GM19043 (cell line): Measurements from ENCODE around the gene LHX4.

Experiments
- ATAC-seq: cut with Tn5 transposase; IDR thresholded peaks from one replicate; pipeline ENCODE4 v1.9.1; 2021; ENCODE audit warnings: low read depth; ENCODE audit not compliant: unreplicated experiment

LHX4 gene

DNA sequence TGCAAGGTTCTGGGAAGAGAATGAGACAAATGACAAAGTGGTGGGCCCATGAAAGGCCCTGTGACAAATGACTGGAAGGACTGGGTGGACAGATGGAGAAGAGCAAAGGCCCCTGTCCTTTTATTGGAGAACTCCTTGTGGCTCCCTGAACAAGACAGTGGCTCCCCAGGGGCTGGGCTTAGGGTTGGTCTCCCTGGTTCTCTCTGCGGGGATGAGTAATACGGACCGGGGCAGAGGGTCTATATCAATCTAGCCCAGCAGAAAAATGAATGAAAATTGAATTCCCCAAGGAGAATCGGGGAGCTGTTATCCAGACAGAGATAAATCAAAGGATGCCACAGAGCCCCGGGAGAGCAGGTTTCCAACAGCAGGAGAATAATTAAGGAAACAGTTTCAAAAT lies 5.2 kb upstream of the LHX4 start:
- ATAC-seq, result no peak

DNA sequence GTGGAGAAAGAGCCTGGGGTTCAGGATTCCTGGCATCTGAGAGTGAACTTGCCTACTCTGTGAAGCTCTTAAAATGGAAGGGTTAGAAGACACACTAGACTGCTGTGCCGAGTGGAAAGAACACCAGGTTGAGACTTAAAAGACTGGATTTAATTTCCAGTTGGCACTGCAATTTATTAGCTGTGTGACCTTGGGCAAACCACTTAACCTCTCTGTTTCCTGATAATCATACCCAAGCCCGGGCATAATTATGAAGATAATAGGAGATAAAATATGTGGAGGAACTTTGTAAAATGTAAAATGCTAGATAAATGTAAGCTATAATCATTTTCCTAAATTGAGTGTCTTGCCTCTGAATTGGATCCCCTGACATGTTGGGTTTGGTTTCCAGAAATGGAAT lies 4.7 kb upstream of the LHX4 start:
- ATAC-seq, result no peak

GRCh38 chr1:180227861-180228647 lies 2.0 kb upstream of the LHX4 start:
- no peak for ATAC-seq

DNA sequence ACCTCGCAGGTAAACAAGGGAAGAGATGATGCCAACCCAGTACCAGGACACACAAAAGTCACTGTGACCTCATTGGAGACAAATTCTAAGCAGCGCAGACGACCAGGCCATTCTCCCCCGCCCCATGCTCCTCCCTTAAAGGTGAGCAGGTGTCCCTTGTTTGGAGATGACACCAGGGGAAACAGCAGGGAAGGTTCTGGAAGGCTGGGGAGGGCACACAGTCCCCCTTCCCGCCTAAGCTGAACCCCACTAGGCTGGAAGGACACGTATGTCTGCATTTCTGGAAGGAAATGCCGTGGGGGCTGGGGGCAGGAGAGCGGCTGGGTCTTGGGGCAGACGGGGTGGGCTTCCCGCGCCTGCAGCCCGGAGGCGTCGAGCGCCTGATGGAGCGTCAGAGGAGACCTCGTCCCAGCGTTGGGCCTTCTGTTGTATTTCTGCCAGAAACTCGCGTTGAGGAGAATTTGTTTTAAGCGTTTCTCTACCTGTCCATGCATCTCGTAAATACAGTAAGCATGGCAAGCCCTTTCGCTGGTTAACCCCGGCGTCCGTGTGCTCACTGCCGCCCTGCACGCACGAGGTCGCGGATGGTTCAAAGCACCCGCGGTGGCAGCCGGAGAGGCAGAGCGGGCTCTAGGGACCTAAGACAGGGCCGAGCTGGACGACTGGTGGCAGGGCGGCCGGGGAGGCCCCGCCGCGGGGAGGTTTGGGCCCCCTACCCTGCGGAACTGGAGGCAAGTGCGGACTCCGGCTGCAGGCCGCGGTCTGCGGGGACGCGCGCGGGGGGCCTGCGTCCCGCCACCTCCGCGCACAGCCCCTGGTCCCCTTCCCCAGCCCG lies 1.2 kb upstream of the LHX4 start:
- no peak for ATAC-seq

GRCh38 chr1:180230416-180230790 lies 339 bp downstream of the LHX4 start:
- no peak for ATAC-seq

DNA sequence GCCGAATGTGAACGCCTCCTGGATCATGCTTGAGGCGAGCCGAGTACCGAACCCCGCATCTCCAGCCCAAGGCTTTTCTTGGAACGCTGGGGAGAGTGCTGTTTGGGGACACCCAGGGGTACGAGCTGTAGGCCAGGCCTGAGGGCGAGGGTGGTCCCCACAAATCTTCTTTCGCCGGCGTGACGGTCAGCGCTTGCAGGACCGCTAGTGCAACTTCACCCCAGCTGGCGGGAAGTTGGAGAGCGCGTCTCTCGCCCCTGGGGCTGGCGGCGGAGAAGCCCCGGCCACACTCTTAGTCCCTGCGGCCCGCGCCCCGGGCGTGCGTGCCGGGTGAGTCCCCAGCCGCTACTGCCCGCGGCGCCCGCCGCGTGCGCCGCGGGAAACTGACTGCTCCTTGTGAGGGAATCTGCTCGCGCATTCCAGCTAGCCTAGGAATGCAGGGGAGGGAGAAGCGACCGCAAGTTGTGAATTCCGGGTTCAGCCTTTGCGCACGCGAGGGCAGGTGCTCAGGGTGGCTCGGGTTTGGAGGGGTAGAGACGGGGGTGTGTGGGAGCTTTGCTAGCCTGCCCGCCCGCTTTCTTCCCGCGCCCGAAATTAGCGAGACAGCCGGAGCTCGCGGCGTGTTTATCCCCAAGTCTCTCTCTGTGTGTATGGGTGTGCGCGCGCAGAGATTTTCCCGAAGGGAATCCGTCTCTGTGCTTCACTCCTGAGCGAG lies 884 bp downstream of the LHX4 start:
- no peak for ATAC-seq

DNA sequence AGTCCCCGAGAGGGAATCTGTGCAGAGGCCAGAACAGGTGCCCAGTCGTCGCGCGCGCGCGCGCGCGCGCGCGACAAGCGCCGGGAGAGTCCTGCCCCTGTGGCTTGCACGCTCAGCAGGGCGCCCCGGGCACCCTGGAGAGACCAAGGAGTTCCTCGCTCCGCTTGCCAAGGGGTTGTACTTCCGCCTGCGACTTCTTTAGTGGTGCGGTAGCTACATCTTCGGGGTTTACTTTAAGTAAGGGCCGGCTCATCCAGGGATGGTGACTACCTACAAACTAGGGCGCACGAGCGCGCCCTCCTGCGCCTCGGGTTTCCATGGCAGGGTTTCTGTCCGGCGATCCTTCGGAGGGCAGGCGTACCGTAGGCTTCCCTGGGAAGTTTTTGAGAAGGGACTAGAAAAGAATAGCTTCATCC lies 1.4 kb downstream of the LHX4 start:
- no peak for ATAC-seq

DNA sequence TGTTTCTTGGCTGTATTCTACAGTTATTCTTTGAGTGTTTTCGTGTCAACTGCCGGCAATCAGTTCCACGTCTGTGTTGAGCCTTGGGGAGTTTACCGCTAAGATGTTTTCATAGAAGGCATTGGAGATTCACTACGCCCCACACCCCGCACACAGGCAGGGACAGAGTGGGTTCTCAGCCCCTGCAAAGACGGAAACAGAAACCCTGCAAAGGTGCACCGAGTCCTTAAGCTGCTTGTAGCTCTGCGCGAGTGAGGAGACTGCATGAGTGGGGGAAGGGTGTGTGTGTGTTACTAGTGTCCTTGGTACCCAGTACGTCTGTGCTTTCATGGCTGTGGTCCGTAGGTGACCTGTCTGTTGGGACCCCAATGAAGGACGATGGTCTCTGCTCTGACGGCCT lies 1.9 kb downstream of the LHX4 start:
- ATAC-seq, result no peak

DNA sequence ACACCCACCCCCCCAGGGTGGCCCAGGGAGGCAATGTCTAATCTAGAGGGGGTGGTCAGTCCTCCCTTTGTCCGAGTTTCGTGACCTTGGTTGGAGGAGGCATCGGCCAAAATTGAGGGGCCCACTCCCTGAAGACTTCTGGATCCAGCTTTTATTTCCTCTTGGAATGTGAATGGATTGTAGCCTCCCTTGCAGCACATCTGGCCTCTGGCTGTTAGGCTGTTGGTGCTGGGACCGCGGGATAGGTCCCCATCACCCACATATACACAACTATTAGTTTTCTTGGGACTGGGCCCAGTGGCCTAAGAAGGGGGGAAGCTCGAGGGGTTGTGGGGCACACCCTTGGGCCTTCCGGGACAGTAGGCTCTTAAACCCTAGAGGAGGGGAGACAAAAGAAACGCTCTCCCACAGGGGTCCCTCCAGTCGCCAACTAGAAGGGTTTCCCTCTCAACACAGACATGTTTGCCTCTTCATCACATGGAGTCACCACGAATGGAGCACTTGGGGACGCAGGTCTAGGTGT lies 2.5 kb downstream of the LHX4 start:
- no peak for ATAC-seq

DNA sequence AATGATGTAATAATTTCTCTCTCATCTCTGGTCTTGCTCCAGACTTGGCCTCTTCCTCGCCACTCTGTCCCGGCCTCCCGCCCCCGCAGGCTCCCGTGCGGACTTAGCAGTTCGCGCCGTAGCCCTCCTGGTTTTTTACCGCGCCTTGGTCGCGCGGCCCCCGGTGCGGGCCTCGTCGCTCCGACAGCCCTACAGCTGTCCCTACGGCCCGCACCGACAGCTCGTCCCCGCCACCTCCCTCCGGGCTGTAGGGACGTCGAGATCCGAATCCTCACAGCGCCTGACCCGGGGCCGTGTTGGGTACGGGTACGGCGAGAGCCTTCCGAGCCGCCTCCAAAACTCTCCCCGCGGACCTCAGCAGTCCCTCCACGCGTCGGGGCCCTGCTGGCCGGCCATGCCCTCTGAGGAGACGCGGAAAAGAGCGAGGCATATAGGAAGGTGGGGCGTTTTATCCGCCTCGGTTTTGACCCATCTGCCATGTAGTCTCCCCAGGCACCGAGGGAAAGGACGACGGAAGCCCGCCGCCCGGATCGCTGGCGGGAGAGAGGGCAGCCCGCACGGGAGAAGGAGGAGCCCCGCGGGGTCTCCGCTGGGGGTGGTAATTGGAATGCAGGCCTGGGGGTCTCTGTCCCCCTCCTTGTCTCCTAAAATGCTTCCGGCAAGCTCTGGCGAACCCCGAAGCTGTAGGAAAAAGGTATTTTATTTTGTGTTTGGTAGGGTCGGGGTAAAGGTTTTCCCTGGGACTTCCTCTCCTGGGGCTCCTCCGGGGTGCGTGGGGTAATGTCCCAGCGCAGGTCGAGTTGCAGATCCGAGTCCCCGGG lies 3.3 kb downstream of the LHX4 start:
- ATAC-seq, result no peak

DNA sequence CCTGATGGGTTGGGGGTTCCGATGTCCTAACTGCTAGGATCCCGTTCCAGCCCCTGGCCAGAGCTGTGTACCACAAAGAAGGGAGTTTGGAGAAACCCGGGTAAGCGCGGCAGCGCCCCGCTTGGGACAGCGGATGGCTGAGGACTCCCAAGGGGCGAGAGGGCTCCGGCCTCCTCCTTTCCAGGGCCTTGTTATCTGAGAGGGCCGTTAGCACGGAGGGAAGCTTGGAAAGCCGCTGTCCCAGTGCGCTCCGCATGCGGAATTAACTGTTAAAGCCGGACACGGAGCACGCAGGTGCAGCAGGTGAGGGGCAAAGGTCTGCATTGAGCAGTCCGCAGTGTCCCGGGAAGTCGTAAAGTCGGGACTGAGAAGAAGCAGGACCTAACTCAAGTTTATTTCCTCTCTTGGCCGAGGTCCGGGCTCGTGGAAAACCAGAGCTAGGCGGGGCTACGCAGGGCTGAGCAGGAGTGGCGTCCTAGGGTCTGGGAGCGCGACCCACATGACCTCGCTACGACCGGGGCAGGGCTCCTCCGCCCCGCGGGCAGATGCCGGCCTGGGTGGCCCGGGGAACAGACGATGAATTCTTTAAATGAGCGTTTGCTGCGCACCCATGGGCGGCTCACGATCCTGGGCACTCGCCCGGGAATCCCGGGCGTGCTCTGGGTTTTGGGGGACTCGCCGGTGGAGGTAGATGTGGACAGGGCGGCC lies 4.5 kb downstream of the LHX4 start:
- no peak for ATAC-seq

- no peak for ATAC-seq
Measured at GRCh38 chr1:180235077-180235501, 5.0 kb downstream of the LHX4 start.

DNA sequence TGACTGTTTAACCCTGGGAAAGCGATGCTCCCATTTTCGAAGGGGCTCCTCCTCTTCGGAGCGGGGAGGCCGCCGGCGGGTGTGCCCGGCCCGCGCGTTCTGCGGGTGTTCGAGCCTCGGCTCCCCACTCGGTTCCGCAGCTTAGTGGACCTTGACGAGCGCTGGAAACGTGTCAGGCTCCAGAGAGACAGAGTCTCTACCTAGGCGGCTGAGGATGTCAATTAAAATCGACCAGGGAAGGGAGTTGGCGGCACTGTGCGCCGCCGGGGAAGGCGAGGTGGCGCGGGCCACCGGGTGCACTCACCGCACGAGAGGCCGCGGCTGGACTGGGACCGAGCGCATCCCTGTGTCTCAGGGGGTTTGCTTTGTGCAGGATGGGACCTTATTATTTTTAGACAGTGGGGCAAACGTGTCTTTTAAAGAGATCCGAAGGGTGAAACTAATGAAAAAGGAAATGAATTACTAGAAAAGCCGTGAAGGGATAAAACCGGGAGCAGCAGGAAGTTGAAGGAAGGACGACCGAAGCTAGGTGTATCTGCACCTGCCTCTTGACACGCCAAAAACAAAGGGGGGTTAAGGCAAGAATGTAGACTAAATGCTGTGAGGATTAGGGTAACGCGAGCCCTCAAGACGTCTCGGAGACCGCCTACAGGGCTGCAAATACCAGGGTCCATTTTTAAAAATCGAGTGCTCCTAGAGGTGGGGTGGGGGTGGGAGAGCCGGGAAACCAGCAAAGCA lies 5.6 kb downstream of the LHX4 start:
- ATAC-seq, result no peak

DNA sequence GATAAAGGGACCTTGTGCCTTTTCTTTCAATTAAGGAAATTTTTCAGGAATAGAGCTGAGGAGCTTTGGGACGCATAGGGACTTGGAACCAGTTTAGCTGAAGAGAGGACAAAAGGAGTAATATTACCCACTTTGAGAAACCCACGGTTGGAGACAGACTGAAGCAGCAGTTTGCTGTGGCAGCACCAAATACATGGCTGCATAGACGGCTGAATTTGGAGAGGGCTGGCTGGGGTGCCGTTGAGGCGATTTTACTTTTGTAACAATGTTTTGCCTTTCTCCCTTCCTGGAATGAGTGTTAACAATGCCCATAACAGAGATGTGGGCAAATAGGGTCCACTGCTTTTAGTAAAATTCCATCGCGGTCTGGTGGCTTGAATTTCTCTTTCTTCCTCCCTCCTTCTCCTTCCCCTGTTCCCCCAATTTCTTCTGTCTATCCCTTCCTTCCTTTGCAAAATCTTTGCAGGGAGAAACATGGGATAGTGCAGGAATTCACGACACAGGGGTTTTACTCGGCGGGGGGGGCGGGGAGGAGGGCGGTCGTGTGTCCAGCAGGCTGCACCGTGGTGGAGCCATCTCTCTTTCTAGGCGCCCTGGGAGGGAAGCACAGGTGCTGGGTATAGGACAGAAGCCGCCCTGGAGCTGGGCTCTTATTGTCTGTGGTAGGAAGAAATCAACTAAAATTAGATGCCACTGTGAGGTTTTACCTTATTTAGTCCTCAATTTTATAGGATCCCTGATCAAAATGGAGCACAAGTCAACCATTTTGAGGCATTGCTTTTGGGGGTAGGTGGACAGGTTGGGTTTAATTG lies 6.8 kb downstream of the LHX4 start:
- no peak for ATAC-seq

DNA sequence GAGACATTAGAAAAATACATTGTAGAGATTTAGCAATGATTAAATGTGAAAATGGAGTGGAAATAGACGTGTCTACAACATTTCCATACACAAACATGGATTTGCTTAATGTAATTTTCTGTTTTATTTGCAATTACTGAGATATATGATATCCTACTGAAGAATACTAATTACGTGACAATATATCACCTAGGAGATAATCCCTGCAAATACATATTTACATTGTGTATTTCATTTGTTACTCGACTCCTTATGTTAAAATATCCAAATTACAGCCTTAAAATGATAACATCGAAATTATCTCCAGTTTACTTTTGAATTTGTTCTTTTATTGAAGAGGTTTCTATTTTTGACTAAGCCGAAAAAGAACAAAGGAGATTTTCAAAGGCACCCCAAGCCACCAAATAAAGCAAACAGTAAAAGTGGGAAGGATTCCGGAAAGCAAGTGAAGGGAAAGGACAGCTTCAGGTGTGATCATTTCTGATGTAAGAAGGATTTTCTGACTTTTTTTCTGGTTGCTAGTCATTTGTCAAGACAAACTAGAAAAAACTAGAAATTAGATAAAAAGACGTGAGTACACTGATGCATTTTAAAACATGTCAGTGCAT lies 7.9 kb downstream of the LHX4 start:
- no peak for ATAC-seq

GRCh38 chr1:180238675-180239074 lies 8.6 kb downstream of the LHX4 start:
- ATAC-seq, result no peak

DNA sequence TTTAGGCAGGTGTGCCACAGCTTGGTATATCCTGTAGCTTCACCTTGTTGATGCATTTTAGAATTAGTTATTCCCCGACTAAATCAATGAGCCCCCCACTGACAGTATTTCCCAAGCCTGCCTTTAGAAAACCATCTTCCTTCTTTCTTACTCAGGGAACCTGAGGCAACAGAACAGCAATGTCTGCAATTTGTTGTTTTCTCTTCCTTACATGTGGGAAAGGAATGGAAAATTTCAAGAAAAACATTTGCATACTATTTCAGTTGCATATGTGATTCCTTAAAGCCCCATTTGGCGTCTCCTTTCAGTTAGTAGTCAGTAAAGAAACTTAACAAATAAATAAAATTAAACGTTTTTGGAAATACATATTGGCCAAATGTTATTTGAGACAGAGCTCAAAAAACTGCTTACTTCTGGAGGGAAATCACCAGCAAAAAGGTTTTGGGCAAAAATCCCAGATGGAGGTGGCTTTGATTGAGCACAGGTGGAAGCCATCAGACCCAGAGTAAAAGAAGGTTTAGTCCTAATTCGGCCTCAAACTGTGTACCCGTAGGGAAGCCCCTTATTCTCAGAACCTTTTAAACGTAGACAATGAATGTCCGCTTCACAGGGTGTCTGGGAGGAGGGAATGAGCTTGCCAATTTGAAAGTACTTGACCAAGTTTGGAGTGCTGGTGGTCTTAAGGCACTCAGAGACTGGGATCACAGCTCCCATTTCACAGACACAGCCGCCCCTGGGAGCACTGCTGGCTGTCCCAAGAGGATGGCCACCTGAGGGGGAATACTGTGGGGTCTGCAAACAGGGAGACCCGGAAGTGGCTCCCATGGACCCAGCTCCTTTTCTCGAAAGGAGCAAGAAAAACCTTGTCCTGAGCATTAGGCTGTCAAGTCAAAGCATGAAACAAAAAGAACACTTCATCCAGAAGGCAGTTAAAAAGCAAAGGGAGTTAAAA lies 9.4 kb downstream of the LHX4 start:
- ATAC-seq, result no peak
